ENCODE measurements around the gene N4BP2L2. TPM values are rescaled to one million over a fixed set of nuclear protein-coding genes. Genes with fewer than 3 reads are reported as not detected.

N4BP2L2 gene
- total RNA-seq, 1 donor from 2014 or later, result 92.8 TPM

- DNase-seq (ENCODE audit: low spot score), result no peak
- peaks cover 17% of the 10 kb centered on the region for H3K4me1 Mint-ChIP-seq (ENCODE audit: low read depth)
- no peaks in the 10 kb centered on the region for H3K36me3 Mint-ChIP-seq (ENCODE audit: low read depth)
- no peaks in the 10 kb centered on the region for H3K9me3 Mint-ChIP-seq
- no peaks in the 10 kb centered on the region for H3K27me3 Mint-ChIP-seq (ENCODE audit: insufficient read depth)
- intact Hi-C loops (cut with micrococcal nuclease), result loop anchor here (10.0 kb wide), 1 partner anchor 533 kb away; no protein-coding TSS in a partner anchor
- H3K4me3 Mint-ChIP-seq, result no peak overlapping the region
- H3K27ac Mint-ChIP-seq, result no peak overlapping the region
These were observed 90.5 kb downstream of the N4BP2L2 start for GRCh38 chr13:32447894-32448623.

- H3K27me3 Mint-ChIP-seq (ENCODE audit: insufficient read depth), result no peaks in the 10 kb centered on the region
- H3K4me1 Mint-ChIP-seq (ENCODE audit: low read depth), result peaks cover 26% of the 10 kb centered on the region
- no peak for DNase-seq (ENCODE audit: low spot score)
- H3K36me3 Mint-ChIP-seq (ENCODE audit: low read depth), result no peaks in the 10 kb centered on the region
- intact Hi-C loops (cut with micrococcal nuclease), result loop anchor here (10.0 kb wide), 1 partner anchor 532 kb away; no protein-coding TSS in a partner anchor
- no peak overlapping the region for H3K4me3 Mint-ChIP-seq
- H3K27ac Mint-ChIP-seq, result no peak overlapping the region
- no peaks in the 10 kb centered on the region for H3K9me3 Mint-ChIP-seq
These were observed 91.7 kb downstream of the N4BP2L2 start for GRCh38 chr13:32446773-32447465.

- Mint-ChIP-seq H3K27ac (no peak overlapping the region), H3K27me3 (ENCODE audit: insufficient read depth) (no peaks in the 10 kb centered on the region), H3K36me3 (ENCODE audit: low read depth) (no peaks in the 10 kb centered on the region), H3K4me3 (no peak overlapping the region), H3K4me1 (ENCODE audit: low read depth) (peaks cover 27% of the 10 kb centered on the region), H3K9me3 (no peaks in the 10 kb centered on the region)
- intact Hi-C loops (cut with micrococcal nuclease), result loop anchor here (10.0 kb wide), 1 partner anchor 531 kb away; no protein-coding TSS in a partner anchor
- no peak for DNase-seq (ENCODE audit: low spot score)
These were observed 92.4 kb downstream of the N4BP2L2 start for GRCh38 chr13:32446220-32446619.

- H3K27ac Mint-ChIP-seq, result no peak overlapping the region
- no peaks in the 10 kb centered on the region for H3K36me3 Mint-ChIP-seq (ENCODE audit: low read depth)
- DNase-seq (ENCODE audit: low spot score), result no peak
- no peaks in the 10 kb centered on the region for H3K9me3 Mint-ChIP-seq
- intact Hi-C loops (cut with micrococcal nuclease), result loop anchor here (10.0 kb wide), 1 partner anchor 531 kb away; no protein-coding TSS in a partner anchor
- H3K4me3 Mint-ChIP-seq, result no peak overlapping the region
- no peaks in the 10 kb centered on the region for H3K27me3 Mint-ChIP-seq (ENCODE audit: insufficient read depth)
- H3K4me1 Mint-ChIP-seq (ENCODE audit: low read depth), result peaks cover 27% of the 10 kb centered on the region
These were observed 93.1 kb downstream of the N4BP2L2 start for GRCh38 chr13:32445461-32445860.

GRCh38 chr13:32443111-32443510 is 95.5 kb downstream of the N4BP2L2 start:
- Mint-ChIP-seq H3K4me1 (ENCODE audit: low read depth) (peaks cover 16% of the 10 kb centered on the region), H3K27ac (no peak overlapping the region), H3K9me3 (no peaks in the 10 kb centered on the region), H3K4me3 (no peak overlapping the region), H3K36me3 (ENCODE audit: low read depth) (no peaks in the 10 kb centered on the region), H3K27me3 (ENCODE audit: insufficient read depth) (no peaks in the 10 kb centered on the region)
- intact Hi-C loops (cut with micrococcal nuclease), result loop anchor here (1.0 to 10.0 kb wide), 2 partner anchors 62 to 528 kb away; no protein-coding TSS in a partner anchor
- no peak for DNase-seq (ENCODE audit: low spot score)

GRCh38 chr13:32438871-32439270 is 99.7 kb downstream of the N4BP2L2 start:
- Mint-ChIP-seq H3K27ac (no peak overlapping the region), H3K36me3 (ENCODE audit: low read depth) (peaks cover 4% of the 10 kb centered on the region)
- intact Hi-C loops (cut with micrococcal nuclease), result no loop called here

GRCh38 chr13:32432856-32433255 is 105.7 kb downstream of the N4BP2L2 start:
- H3K36me3 Mint-ChIP-seq (ENCODE audit: low read depth), result peaks cover 12% of the 10 kb centered on the region
- H3K27ac Mint-ChIP-seq, result no peak overlapping the region
- H3K4me1 Mint-ChIP-seq (ENCODE audit: low read depth), result peaks cover 23% of the 10 kb centered on the region
- no peak for DNase-seq (ENCODE audit: low spot score)
- H3K9me3 Mint-ChIP-seq, result no peaks in the 10 kb centered on the region
- H3K27me3 Mint-ChIP-seq (ENCODE audit: insufficient read depth), result no peaks in the 10 kb centered on the region
- intact Hi-C loops (cut with micrococcal nuclease), result no loop called here
- H3K4me3 Mint-ChIP-seq, result no peak overlapping the region

More at GRCh38 chr13:32438871-32439270, 99.7 kb downstream of the N4BP2L2 start:
- no peaks in the 10 kb centered on the region for H3K27me3 Mint-ChIP-seq (ENCODE audit: insufficient read depth)
- H3K9me3 Mint-ChIP-seq, result no peaks in the 10 kb centered on the region
- no peak for DNase-seq (ENCODE audit: low spot score)
- H3K4me1 Mint-ChIP-seq (ENCODE audit: low read depth), result peaks cover 13% of the 10 kb centered on the region
- H3K4me3 Mint-ChIP-seq, result no peak overlapping the region

GRCh38 chr13:32431361-32431760 is 107.2 kb downstream of the N4BP2L2 start:
- H3K27ac Mint-ChIP-seq, result no peak overlapping the region
- peaks cover 14% of the 10 kb centered on the region for H3K36me3 Mint-ChIP-seq (ENCODE audit: low read depth)
- intact Hi-C loops (cut with micrococcal nuclease), result no loop called here
- H3K4me1 Mint-ChIP-seq (ENCODE audit: low read depth), result peaks cover 27% of the 10 kb centered on the region
- no peak for DNase-seq (ENCODE audit: low spot score)
- H3K4me3 Mint-ChIP-seq, result no peak overlapping the region
- H3K9me3 Mint-ChIP-seq, result no peaks in the 10 kb centered on the region
- no peaks in the 10 kb centered on the region for H3K27me3 Mint-ChIP-seq (ENCODE audit: insufficient read depth)

GRCh38 chr13:32430018-32430747 is 108.4 kb downstream of the N4BP2L2 start:
- intact Hi-C loops (cut with micrococcal nuclease), result no loop called here
- H3K27ac Mint-ChIP-seq, result no peak overlapping the region
- peaks cover 37% of the 10 kb centered on the region for H3K4me1 Mint-ChIP-seq (ENCODE audit: low read depth)
- no peaks in the 10 kb centered on the region for H3K9me3 Mint-ChIP-seq
- peak overlapping the region; percentile 28 for H3K4me3 Mint-ChIP-seq
- no peaks in the 10 kb centered on the region for H3K27me3 Mint-ChIP-seq (ENCODE audit: insufficient read depth)
- DNase-seq (ENCODE audit: low spot score), result no peak
- H3K36me3 Mint-ChIP-seq (ENCODE audit: low read depth), result peaks cover 17% of the 10 kb centered on the region

- no peaks in the 10 kb centered on the region for H3K27me3 Mint-ChIP-seq (ENCODE audit: insufficient read depth)
- DNase-seq (ENCODE audit: low spot score), result no peak
- no peaks in the 10 kb centered on the region for H3K9me3 Mint-ChIP-seq
- H3K4me1 Mint-ChIP-seq (ENCODE audit: low read depth), result peaks cover 40% of the 10 kb centered on the region
- intact Hi-C loops (cut with micrococcal nuclease), result loop anchor here (5.0 kb wide), 6 partner anchors 382 to 1728 kb away; partner anchors contain the start of genes FRY, HSPH1 and RFC3
- H3K36me3 Mint-ChIP-seq (ENCODE audit: low read depth), result peaks cover 20% of the 10 kb centered on the region
- H3K27ac Mint-ChIP-seq, result no peak overlapping the region
- H3K4me3 Mint-ChIP-seq, result no peak overlapping the region
These were observed 109.1 kb downstream of the N4BP2L2 start for GRCh38 chr13:32429433-32429909.

GRCh38 chr13:32428581-32429432 is 109.8 kb downstream of the N4BP2L2 start:
- no peak for DNase-seq (ENCODE audit: low spot score)
- no peaks in the 10 kb centered on the region for H3K9me3 Mint-ChIP-seq
- peak overlapping the region; percentile 83 for H3K4me3 Mint-ChIP-seq
- intact Hi-C loops (cut with micrococcal nuclease), result loop anchor here (1.0 to 5.0 kb wide), 8 partner anchors 109 to 1728 kb away; partner anchors contain the start of genes FRY, HSPH1, N4BP2L2 and RFC3
- no peaks in the 10 kb centered on the region for H3K27me3 Mint-ChIP-seq (ENCODE audit: insufficient read depth)
- H3K36me3 Mint-ChIP-seq (ENCODE audit: low read depth), result peaks cover 25% of the 10 kb centered on the region
- H3K27ac Mint-ChIP-seq, result peak overlapping the region; percentile 94
- H3K4me1 Mint-ChIP-seq (ENCODE audit: low read depth), result peaks cover 47% of the 10 kb centered on the region

All from activated T-helper 1 cell treated with anti-CD3 and anti-CD28 coated beads, Interleukin-12 subunit alpha, Interleukin-12 subunit beta, Interleukin-2, Interleukin-4 antibody, amounts not matched to agents 30 ng/mL and 10 ng/mL and 1 ng/mL, durations not matched to agents 14 hours and 24 hours and 36 hours (primary cell).